Measurements from ENCODE around the gene NDC80. TPM values are rescaled to one million over a fixed set of nuclear protein-coding genes. Genes with fewer than 3 reads are reported as not detected.

The NDC80 gene
- polyA plus RNA-seq, 1 donor (not counting 4 experiments of a cell fraction or from before 2014, with no cell fraction given): 11.5 TPM

GRCh38 chr18:2654928-2655177 is 83.5 kb downstream of the NDC80 start:
- DNase-seq (ENCODE audit: low read depth, low spot score) (no peak), FAIRE-seq (no peak)
- H3K27ac ChIP-seq (ENCODE audit: control insufficient read depth, insufficient read depth, low read length): peak overlapping the region; percentile 83
- peak overlapping the region; percentile 96 for H3K4me2 ChIP-seq (ENCODE audit: control insufficient read depth, extremely low read depth, insufficient read depth, low read depth, low read length)
- H3K9ac ChIP-seq (ENCODE audit: control insufficient read depth, extremely low read depth, insufficient read depth, low read length): peak overlapping the region; percentile 92
- no peaks in the 10 kb centered on the region for H3K36me3 ChIP-seq (ENCODE audit: control insufficient read depth in 2 of 2, extremely low read depth in 1 of 2, insufficient read depth in 2 of 2, low read length in 2 of 2)
- TF ChIP-seq CTCF (optimal IDR thresholded peaks at IDR 0.05 in 1 of 3, IDR thresholded peaks at IDR 0.05 in 1 of 3, conservative IDR thresholded peaks at IDR 0.05 in 1 of 3; ENCODE audit: extremely low read depth in 1 of 3, insufficient read depth in 2 of 3, low read length in 3 of 3): no peak
- no peak for TF ChIP-seq EZH2 (IDR thresholded peaks at IDR 0.05; ENCODE audit: low read length)
- peak overlapping the region; percentile 76 to 93 (median 92) for H3K4me3 ChIP-seq (ENCODE audit: control insufficient read depth in 2 of 3, extremely low read depth in 1 of 3, insufficient read depth in 2 of 3, low read depth in 1 of 3, low read length in 3 of 3)
- H3K27me3 ChIP-seq (ENCODE audit: control insufficient read depth, extremely low read depth, insufficient read depth, low read length): no peaks in the 10 kb centered on the region
- H2AFZ ChIP-seq (ENCODE audit: control insufficient read depth, low read length): peak overlapping the region; percentile 89
- H3K4me1 ChIP-seq (ENCODE audit: control insufficient read depth, extremely low read depth, insufficient read depth, low read length): peaks cover 19% of the 10 kb centered on the region
- H3K9me3 ChIP-seq (ENCODE audit: control insufficient read depth, low read depth, low read length): no peaks in the 10 kb centered on the region
- H3K9me1 ChIP-seq (ENCODE audit: control insufficient read depth, extremely low read depth, insufficient read depth, low read length): no peaks in the 10 kb centered on the region
- peaks cover 3% of the 10 kb centered on the region for H4K20me1 ChIP-seq (ENCODE audit: control insufficient read depth, extremely low read depth, insufficient read depth, low read length)
- H3K79me2 ChIP-seq (ENCODE audit: control insufficient read depth, insufficient read depth, low read length): peaks cover 40% of the 10 kb centered on the region
- dilution Hi-C loops (cut with MboI; ENCODE audit: extremely low pct_ligation_motif_present, low sequenced_read_pairs): no loop called here

GRCh38 chr18:2655178-2655953 is 84.0 kb downstream of the NDC80 start, which contains the start of gene SMCHD1:
SMCHD1 (plus strand) TSS chr18:2655726; CDS start chr18:2656076, 350 bp downstream.
- dilution Hi-C loops (cut with MboI; ENCODE audit: extremely low pct_ligation_motif_present, low sequenced_read_pairs): no loop called here

More at GRCh38 chr18:2655178-2655953, 84.0 kb downstream of the NDC80 start, which contains the start of gene SMCHD1:
- TF ChIP-seq CTCF (optimal IDR thresholded peaks at IDR 0.05 in 1 of 3, IDR thresholded peaks at IDR 0.05 in 1 of 3, conservative IDR thresholded peaks at IDR 0.05 in 1 of 3; ENCODE audit: extremely low read depth in 1 of 3, insufficient read depth in 2 of 3, low read length in 3 of 3) (no peak), EZH2 (IDR thresholded peaks at IDR 0.05; ENCODE audit: low read length) (no peak)
- H4K20me1 ChIP-seq (ENCODE audit: control insufficient read depth, extremely low read depth, insufficient read depth, low read length): peaks cover 3% of the 10 kb centered on the region
- H3K36me3 ChIP-seq (ENCODE audit: control insufficient read depth in 2 of 2, extremely low read depth in 1 of 2, insufficient read depth in 2 of 2, low read length in 2 of 2): no peaks in the 10 kb centered on the region
- DNase-seq (ENCODE audit: low read depth, low spot score) (no peak), FAIRE-seq (no peak)
- H3K27ac ChIP-seq (ENCODE audit: control insufficient read depth, insufficient read depth, low read length): peak within 1 kb of the TSS; percentile 83
- peak within 1 kb of the TSS; percentile 89 for H2AFZ ChIP-seq (ENCODE audit: control insufficient read depth, low read length)
- no peaks in the 10 kb centered on the region for H3K9me1 ChIP-seq (ENCODE audit: control insufficient read depth, extremely low read depth, insufficient read depth, low read length)
- no peaks in the 10 kb centered on the region for H3K27me3 ChIP-seq (ENCODE audit: control insufficient read depth, extremely low read depth, insufficient read depth, low read length)
- H3K4me1 ChIP-seq (ENCODE audit: control insufficient read depth, extremely low read depth, insufficient read depth, low read length): peaks cover 19% of the 10 kb centered on the region
- H3K79me2 ChIP-seq (ENCODE audit: control insufficient read depth, insufficient read depth, low read length): peaks cover 44% of the 10 kb centered on the region
- peak within 1 kb of the TSS; percentile 76 to 93 (median 92) for H3K4me3 ChIP-seq (ENCODE audit: control insufficient read depth in 2 of 3, extremely low read depth in 1 of 3, insufficient read depth in 2 of 3, low read depth in 1 of 3, low read length in 3 of 3)
- peak within 1 kb of the TSS; percentile 92 for H3K9ac ChIP-seq (ENCODE audit: control insufficient read depth, extremely low read depth, insufficient read depth, low read length)
- peak within 1 kb of the TSS; percentile 96 for H3K4me2 ChIP-seq (ENCODE audit: control insufficient read depth, extremely low read depth, insufficient read depth, low read depth, low read length)
- no peaks in the 10 kb centered on the region for H3K9me3 ChIP-seq (ENCODE audit: control insufficient read depth, low read depth, low read length)

All from keratinocyte (primary cell).